ENCODE results near the gene PTPN14.

DNA sequence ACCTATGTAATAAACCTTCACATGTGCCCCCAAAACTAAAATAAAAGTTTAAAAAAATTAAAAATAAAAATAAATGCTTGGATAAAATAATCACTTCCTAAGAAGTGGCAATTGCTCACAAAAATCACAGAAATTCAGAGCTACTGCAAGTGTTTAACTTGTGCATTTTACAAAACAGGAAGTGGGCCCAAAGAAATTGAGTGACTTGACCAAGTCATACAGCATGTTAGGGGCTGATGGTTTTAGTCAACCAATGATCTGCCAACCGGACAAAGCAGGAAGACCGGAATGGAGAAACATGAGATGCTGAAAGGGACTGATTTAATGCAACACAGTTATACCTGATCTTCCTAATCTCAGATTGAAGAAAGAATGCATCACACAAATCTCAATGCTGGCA lies 173.9 kb downstream of the PTPN14 start:
- TF ChIP-seq, protein P1, sequence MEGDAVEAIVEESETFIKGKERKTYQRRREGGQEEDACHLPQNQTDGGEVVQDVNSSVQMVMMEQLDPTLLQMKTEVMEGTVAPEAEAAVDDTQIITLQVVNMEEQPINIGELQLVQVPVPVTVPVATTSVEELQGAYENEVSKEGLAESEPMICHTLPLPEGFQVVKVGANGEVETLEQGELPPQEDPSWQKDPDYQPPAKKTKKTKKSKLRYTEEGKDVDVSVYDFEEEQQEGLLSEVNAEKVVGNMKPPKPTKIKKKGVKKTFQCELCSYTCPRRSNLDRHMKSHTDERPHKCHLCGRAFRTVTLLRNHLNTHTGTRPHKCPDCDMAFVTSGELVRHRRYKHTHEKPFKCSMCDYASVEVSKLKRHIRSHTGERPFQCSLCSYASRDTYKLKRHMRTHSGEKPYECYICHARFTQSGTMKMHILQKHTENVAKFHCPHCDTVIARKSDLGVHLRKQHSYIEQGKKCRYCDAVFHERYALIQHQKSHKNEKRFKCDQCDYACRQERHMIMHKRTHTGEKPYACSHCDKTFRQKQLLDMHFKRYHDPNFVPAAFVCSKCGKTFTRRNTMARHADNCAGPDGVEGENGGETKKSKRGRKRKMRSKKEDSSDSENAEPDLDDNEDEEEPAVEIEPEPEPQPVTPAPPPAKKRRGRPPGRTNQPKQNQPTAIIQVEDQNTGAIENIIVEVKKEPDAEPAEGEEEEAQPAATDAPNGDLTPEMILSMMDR (conservative IDR thresholded peaks at IDR 0.05; ENCODE audit: low read length) = no peak
- TF ChIP-seq EZH2phosphoT487 (IDR thresholded peaks at IDR 0.05; ENCODE audit: borderline replicate concordance) = no peak
